Activated T-cell treated with anti-CD3 and anti-CD28 coated beads, Interleukin-2, amount 50 U/mL, for 24 hours (primary cell): Measurements from ENCODE around the gene PHYKPL.
"Not testable (repeated sequence)": the region's sequence is repeated elsewhere in the genome, so short reads cannot be mapped to it uniquely, and the experiment has no call there.

Experiments used
- DNase-seq: peaks from one replicate; pipeline ENCODE4 v3.0.0-alpha.2; 2020
- H3K27ac Mint-ChIP-seq: 2 replicates; pipeline ENCODE4 v1.8.0; 2020; ENCODE audit warnings: mild to moderate bottlenecking, mixed read lengths
- H3K27me3 Mint-ChIP-seq: 2 replicates; pipeline ENCODE4 v1.8.0; 2020; ENCODE audit warnings: mixed read lengths
- H3K36me3 Mint-ChIP-seq: 2 replicates; pipeline ENCODE4 v1.8.0; 2020; ENCODE audit warnings: low read depth, mixed read lengths
- H3K4me1 Mint-ChIP-seq: 2 replicates; pipeline ENCODE4 v1.8.0; 2020; ENCODE audit warnings: low read depth, mixed read lengths
- H3K4me3 Mint-ChIP-seq: 2 replicates; pipeline ENCODE4 v1.8.0; 2020; ENCODE audit warnings: mild to moderate bottlenecking, moderate library complexity, mixed read lengths
- H3K9me3 Mint-ChIP-seq: 2 replicates; pipeline ENCODE4 v1.8.0; 2020; ENCODE audit warnings: mixed read lengths

PHYKPL gene

DNA sequence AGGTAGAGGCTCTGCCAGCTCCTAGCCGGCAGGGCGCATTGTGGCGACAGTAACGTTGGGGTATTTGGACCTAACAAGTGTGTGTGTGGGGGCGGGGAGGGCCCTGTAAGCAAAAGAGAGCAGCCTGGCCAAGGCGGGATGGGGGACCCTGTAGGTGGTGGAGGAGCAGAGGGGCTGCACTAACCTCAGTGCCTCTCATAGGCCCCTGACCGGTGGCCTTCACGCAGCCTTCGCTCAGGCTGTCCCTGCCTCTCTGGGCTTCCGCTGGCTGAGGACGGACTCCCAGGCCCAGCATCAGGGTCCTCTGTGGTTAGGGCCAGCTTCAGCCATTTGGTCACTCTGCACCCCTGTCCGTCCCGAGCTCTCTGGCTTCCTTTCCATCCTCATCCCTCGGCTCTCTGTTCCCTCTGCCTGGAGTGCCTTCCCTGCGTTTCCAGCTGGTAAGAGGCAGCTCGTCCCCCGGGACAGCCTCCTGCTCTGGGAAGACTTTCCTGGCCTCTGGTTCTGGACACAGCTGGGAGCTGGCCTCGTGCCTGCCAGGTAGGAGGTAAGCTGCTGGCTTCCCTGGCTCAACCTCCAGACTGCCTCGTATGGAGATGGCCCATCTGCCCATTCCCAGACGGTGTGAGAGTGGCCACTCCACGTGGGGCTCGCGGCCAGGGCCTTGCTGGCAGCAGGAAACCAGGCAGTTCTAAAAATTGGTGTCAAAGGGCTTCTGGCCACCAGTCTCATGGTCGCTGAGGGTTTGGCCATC lies 39.3 kb upstream of the PHYKPL start:
- Mint-ChIP-seq H3K4me3 (no peak overlapping the region), H3K27me3 (no peaks in the 10 kb centered on the region), H3K9me3 (no peaks in the 10 kb centered on the region), H3K4me1 (no peaks in the 10 kb centered on the region), H3K36me3 (no peaks in the 10 kb centered on the region), H3K27ac (no peak overlapping the region)
- no peak for DNase-seq

DNA sequence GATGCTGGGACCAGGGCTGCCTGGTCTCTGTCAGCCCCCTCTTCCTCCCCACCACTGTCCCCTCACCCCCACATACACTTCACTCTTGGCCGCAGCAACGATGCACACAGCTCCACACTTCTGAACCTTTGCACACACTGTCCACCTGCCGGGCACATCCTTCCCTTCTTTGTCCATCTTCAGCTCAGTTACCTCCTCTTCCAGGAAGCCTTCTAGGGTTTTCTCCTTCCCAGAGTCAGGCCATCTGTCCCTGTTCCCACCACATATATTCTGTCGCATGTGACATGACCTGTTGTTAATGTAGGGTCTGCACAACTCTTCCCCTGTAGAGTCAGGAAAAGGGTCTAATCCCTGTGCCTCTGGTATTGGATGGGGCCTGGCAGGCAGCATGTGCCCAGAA lies 38.6 kb upstream of the PHYKPL start:
- Mint-ChIP-seq H3K4me1 (no peaks in the 10 kb centered on the region), H3K27me3 (no peaks in the 10 kb centered on the region), H3K27ac (no peak overlapping the region), H3K4me3 (no peak overlapping the region), H3K9me3 (no peaks in the 10 kb centered on the region), H3K36me3 (no peaks in the 10 kb centered on the region)
- no peak for DNase-seq

DNA sequence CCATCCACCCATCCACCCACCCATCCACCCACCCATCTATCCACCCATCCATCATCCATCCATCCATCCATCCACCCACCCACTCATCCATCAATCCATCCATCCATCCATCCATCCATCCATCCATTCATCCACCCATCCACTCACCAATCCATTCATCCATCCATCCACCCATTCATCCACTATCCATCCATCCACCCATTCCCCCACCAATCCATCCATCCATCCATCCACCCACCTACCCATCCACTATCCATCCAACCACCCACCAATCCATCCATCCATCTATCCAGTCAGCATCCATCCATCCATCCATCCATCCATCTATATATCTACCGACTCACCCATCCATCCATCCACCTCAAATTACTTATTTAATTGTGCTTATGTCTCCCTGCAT lies 36.9 kb upstream of the PHYKPL start:
- no peak for DNase-seq
- H3K9me3 Mint-ChIP-seq: no peaks in the 10 kb centered on the region
- H3K4me1 Mint-ChIP-seq: no peaks in the 10 kb centered on the region
- H3K36me3 Mint-ChIP-seq: no peaks in the 10 kb centered on the region
- no peak overlapping the region for H3K27ac Mint-ChIP-seq
- no peaks in the 10 kb centered on the region for H3K27me3 Mint-ChIP-seq
- no peak overlapping the region for H3K4me3 Mint-ChIP-seq

DNA sequence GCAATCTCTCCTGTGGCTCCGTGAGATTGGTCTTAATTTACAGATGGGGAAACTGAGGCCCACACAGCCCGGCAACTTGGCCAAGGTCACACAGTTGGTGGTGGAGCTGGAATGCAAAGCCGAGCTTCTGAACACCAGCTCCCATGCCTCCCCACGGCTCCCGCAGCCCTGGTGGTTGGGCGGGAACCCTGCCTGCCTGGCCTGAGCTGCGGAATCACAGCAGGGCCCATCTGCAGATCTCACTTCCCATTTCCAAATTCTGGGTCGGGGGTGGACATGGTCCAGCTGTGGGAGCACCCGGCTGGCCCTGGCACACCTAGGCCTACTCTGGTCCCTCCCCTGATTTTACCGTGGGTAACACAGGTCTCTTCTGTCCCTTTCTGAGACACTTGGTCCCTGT lies 35.3 kb upstream of the PHYKPL start:
- Mint-ChIP-seq H3K4me1 (no peaks in the 10 kb centered on the region), H3K27me3 (no peaks in the 10 kb centered on the region), H3K27ac (no peak overlapping the region), H3K4me3 (no peak overlapping the region), H3K36me3 (no peaks in the 10 kb centered on the region), H3K9me3 (peaks cover 4% of the 10 kb centered on the region)
- DNase-seq: no peak

GRCh38 chr5:178267245-178267644 lies 34.6 kb upstream of the PHYKPL start:
- H3K4me1 Mint-ChIP-seq: no peaks in the 10 kb centered on the region
- H3K36me3 Mint-ChIP-seq: no peaks in the 10 kb centered on the region
- peaks cover 4% of the 10 kb centered on the region for H3K9me3 Mint-ChIP-seq
- no peaks in the 10 kb centered on the region for H3K27me3 Mint-ChIP-seq
- H3K27ac Mint-ChIP-seq: no peak overlapping the region
- no peak overlapping the region for H3K4me3 Mint-ChIP-seq
- DNase-seq: no peak

GRCh38 chr5:178266581-178266980 lies 34.0 kb upstream of the PHYKPL start:
- Mint-ChIP-seq H3K36me3 (no peaks in the 10 kb centered on the region), H3K4me1 (no peaks in the 10 kb centered on the region), H3K27ac (no peak overlapping the region), H3K9me3 (peaks cover 4% of the 10 kb centered on the region), H3K4me3 (no peak overlapping the region), H3K27me3 (no peaks in the 10 kb centered on the region)
- no peak for DNase-seq

DNA sequence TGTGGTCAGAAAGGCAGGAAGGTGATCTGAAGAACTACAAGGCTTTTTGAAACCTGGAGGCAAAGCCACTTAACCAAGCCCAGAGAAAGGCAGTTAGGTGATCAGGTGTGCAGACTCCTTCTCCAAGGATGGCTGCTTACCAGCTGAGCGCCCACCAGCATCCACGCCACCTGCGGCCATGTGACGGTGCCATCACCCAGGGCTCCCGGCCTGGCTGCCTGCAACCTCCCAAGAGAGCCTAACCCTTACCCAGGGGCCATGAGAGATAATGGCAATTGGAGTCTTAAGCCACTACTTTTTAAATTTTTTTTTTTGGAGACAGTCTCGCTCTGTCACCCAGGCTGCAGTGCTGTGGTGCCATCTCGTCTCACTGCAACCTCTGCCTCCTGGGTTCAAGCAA lies 33.1 kb upstream of the PHYKPL start:
- no peaks in the 10 kb centered on the region for H3K27me3 Mint-ChIP-seq
- no peaks in the 10 kb centered on the region for H3K36me3 Mint-ChIP-seq
- DNase-seq: no peak
- no peaks in the 10 kb centered on the region for H3K4me1 Mint-ChIP-seq
- H3K9me3 Mint-ChIP-seq: peaks cover 4% of the 10 kb centered on the region
- H3K4me3 Mint-ChIP-seq: no peak overlapping the region
- no peak overlapping the region for H3K27ac Mint-ChIP-seq

DNA sequence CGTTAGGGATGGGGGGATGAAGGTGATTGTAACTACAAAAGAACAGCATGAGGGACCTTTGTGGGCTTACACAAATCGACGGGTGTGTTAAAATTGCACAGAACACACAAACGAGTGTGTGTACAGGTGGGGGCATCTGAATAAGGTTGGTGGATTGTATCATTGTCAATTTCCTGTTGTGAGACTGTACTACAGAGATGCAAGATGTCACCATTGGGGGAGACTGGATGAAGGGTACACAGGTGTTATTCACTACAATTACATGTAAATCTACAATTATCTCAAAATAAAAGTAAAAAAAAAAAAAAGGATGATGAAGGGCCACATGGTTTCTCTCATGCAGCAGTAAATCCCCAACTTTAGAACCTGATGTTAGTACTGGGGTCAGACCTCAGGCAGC lies 31.4 kb upstream of the PHYKPL start:
- Mint-ChIP-seq H3K9me3 (peaks cover 4% of the 10 kb centered on the region), H3K27me3 (no peaks in the 10 kb centered on the region), H3K4me3 (no peak overlapping the region), H3K36me3 (no peaks in the 10 kb centered on the region), H3K27ac (no peak overlapping the region), H3K4me1 (no peaks in the 10 kb centered on the region)
- DNase-seq: no peak

GRCh38 chr5:178261666-178262600 lies 29.3 kb upstream of the PHYKPL start:
- Mint-ChIP-seq H3K4me3 (no peak overlapping the region), H3K4me1 (no peaks in the 10 kb centered on the region), H3K9me3 (peaks cover 4% of the 10 kb centered on the region), H3K36me3 (no peaks in the 10 kb centered on the region), H3K27me3 (no peaks in the 10 kb centered on the region), H3K27ac (no peak overlapping the region)
- DNase-seq: no peak

DNA sequence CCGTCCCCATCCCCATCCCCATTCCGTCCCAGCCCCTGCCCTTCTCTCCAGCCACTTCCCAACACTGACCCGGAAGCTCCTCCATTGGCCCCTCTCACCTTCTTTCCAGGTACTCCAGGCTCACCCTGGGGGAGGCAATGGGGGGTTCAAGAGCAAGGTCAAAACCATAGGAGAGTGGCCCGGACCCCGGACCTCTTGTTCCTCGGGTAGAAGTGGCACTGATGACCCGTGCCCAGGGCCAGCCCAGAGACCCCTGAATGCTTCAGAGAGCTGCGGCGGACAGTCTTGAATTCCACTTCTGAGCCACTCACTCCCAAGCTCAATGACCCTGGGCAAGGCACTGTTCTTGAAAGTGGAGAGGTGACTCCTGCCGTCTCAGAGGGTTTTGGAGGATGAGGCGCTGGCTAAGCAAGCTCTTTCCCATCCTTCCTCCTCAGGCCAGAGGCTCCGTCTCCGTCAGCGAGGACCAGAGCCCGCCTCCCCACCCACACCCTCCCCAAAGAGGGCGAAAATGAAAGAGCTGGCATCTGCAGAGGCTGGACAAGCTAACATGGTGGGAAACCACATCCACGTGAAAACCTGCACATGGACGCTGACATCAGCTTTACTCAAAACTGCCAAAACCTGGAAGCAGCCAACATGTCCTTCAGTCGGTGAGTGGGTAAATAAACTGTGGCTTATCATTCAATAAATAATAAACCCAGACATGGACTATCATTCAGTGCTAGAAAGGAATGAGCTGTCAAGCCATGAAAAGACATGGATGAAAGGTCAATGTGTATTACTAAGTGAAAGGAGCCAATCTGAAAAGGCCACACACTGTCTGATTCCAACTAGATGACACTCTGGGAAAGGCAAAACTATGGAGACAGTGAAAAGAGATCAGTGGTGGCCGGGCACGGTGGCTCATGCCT lies 27.3 kb upstream of the PHYKPL start:
- no peak overlapping the region for H3K27ac Mint-ChIP-seq
- peaks cover 4% of the 10 kb centered on the region for H3K9me3 Mint-ChIP-seq
- H3K36me3 Mint-ChIP-seq: no peaks in the 10 kb centered on the region
- H3K4me3 Mint-ChIP-seq: no peak overlapping the region
- no peak for DNase-seq
- no peaks in the 10 kb centered on the region for H3K27me3 Mint-ChIP-seq
- no peaks in the 10 kb centered on the region for H3K4me1 Mint-ChIP-seq

GRCh38 chr5:178257650-178258049 lies 25.0 kb upstream of the PHYKPL start:
- H3K4me3 Mint-ChIP-seq: no peak overlapping the region
- no peaks in the 10 kb centered on the region for H3K9me3 Mint-ChIP-seq
- no peaks in the 10 kb centered on the region for H3K4me1 Mint-ChIP-seq
- DNase-seq: no peak
- H3K27ac Mint-ChIP-seq: no peak overlapping the region
- H3K27me3 Mint-ChIP-seq: no peaks in the 10 kb centered on the region
- H3K36me3 Mint-ChIP-seq: no peaks in the 10 kb centered on the region

GRCh38 chr5:178256746-178257145 lies 24.1 kb upstream of the PHYKPL start:
- no peak overlapping the region for H3K4me3 Mint-ChIP-seq
- no peaks in the 10 kb centered on the region for H3K9me3 Mint-ChIP-seq
- no peaks in the 10 kb centered on the region for H3K27me3 Mint-ChIP-seq
- no peaks in the 10 kb centered on the region for H3K4me1 Mint-ChIP-seq
- H3K27ac Mint-ChIP-seq: no peak overlapping the region
- H3K36me3 Mint-ChIP-seq: no peaks in the 10 kb centered on the region
- DNase-seq: no peak

- H3K9me3 Mint-ChIP-seq, H3K27ac Mint-ChIP-seq, DNase-seq, H3K36me3 Mint-ChIP-seq, H3K27me3 Mint-ChIP-seq, H3K4me3 Mint-ChIP-seq: not testable (repeated sequence)
- peaks cover 14% of the 10 kb centered on the region for H3K4me1 Mint-ChIP-seq
Measured at GRCh38 chr5:178253632-178254031, 21.0 kb upstream of the PHYKPL start.

- Mint-ChIP-seq H3K4me1 (peaks cover 20% of the 10 kb centered on the region), H3K9me3 (no peaks in the 10 kb centered on the region), H3K36me3 (no peaks in the 10 kb centered on the region), H3K27me3 (no peaks in the 10 kb centered on the region), H3K27ac (no peak overlapping the region), H3K4me3 (no peak overlapping the region)
- DNase-seq: no peak
Measured at GRCh38 chr5:178252258-178252657, 19.7 kb upstream of the PHYKPL start.
